GM23248 (cell line): ENCODE data around the gene PLEKHG3.

ENCODE experiments used
- EZH2 ChIP-seq: fragments of 200-600 bp; sonication (generic); IDR thresholded peaks from 2 replicates; pipeline ENCODE4 v1.6.1; 2018; ENCODE audit warnings: antibody characterized with exemption, mild to moderate bottlenecking; ENCODE audit not compliant: insufficient read depth, poor library complexity, severe bottlenecking
- EZH2phosphoT487 ChIP-seq: fragments of 200-600 bp; sonication (generic); IDR thresholded peaks from 2 replicates; pipeline ENCODE4 v1.6.1; 2018; ENCODE audit warnings: antibody characterized with exemption, moderate library complexity, mild to moderate bottlenecking, low read depth; ENCODE audit not compliant: insufficient read depth

- TF ChIP-seq EZH2phosphoT487 (no peak), EZH2 (no peak)
Measured at GRCh38 chr14:64799555-64799954, 95.3 kb downstream of the PLEKHG3 start.
